Muscle of arm (tissue), 12 donors: ENCODE measurements around the gene PIGR. TPM values are rescaled to one million over a fixed set of nuclear protein-coding genes. Genes with fewer than 3 reads are reported as not detected.
"Not testable (repeated sequence)": the region's sequence is repeated elsewhere in the genome, so short reads cannot be mapped to it uniquely, and the experiment has no call there.

Experiments used
- DNase-seq: peaks from one replicate; pipeline ENCODE4 v3.0.0-alpha.2; 2013
- polyA plus RNA-seq, 12 donors: library from polyadenylated mRNA; unstranded; fragments of 120-200 nt; gene quantifications; one replicate each; pipeline ENCODE4 v1.2.1, GENCODE V29; 2013; ENCODE audit not compliant: insufficient read length in 12 of 12

The PIGR gene
- polyA plus RNA-seq, 12 donors: 0.07 to 0.14 TPM; not detected in 10

GRCh38 chr1:206933333-206933945, 12.8 kb downstream of the PIGR start:
- DNase-seq: no peak

- no peak for DNase-seq
Measured at GRCh38 chr1:206932177-206932576, 14.1 kb downstream of the PIGR start.

- no peak for DNase-seq
Measured at GRCh38 chr1:206931709-206932108, 14.6 kb downstream of the PIGR start.

- DNase-seq: no peak
Measured at GRCh38 chr1:206930210-206930798, 16.0 kb downstream of the PIGR start.

GRCh38 chr1:206929524-206929923, 16.7 kb downstream of the PIGR start:
- no peak for DNase-seq

- no peak for DNase-seq
Measured at GRCh38 chr1:206926286-206926685, 20.0 kb downstream of the PIGR start.

- DNase-seq: no peak
Measured at GRCh38 chr1:206925106-206925736, 21.0 kb downstream of the PIGR start.

GRCh38 chr1:206924592-206925105, 21.6 kb downstream of the PIGR start:
- no peak for DNase-seq

GRCh38 chr1:206923961-206924557, 22.2 kb downstream of the PIGR start:
- not testable (repeated sequence) for DNase-seq

GRCh38 chr1:206923009-206923960, 23.0 kb downstream of the PIGR start:
- DNase-seq: no peak

- DNase-seq: no peak
Measured at GRCh38 chr1:206922524-206922923, 23.7 kb downstream of the PIGR start.

- DNase-seq: no peak
Measured at GRCh38 chr1:206921772-206922265, 24.4 kb downstream of the PIGR start, which contains the start of gene FCMR. FCMR (minus strand) TSS chr1:206921941; CDS start chr1:206921854, 87 bp downstream.

- DNase-seq: no peak
Measured at GRCh38 chr1:206918076-206918475, 28.2 kb downstream of the PIGR start.

- no peak for DNase-seq
Measured at GRCh38 chr1:206916000-206916709, 30.1 kb downstream of the PIGR start.

GRCh38 chr1:206915030-206915735, 31.1 kb downstream of the PIGR start:
- no peak for DNase-seq

- no peak for DNase-seq
Measured at GRCh38 chr1:206913766-206914537, 32.3 kb downstream of the PIGR start.

- DNase-seq: peak; percentile 84
Measured at GRCh38 chr1:206912445-206913095, 33.7 kb downstream of the PIGR start.

GRCh38 chr1:206911064-206911663, 35.1 kb downstream of the PIGR start:
- peak; percentile 71 for DNase-seq
